PFSK-1 (cell line): ENCODE data around the gene H6PD.

Experiments
- REST ChIP-seq, 2 experiments: IDR thresholded peaks; 2 replicates each; pipeline versions ENCODE4 v1.6.1 to v1.8.0; 2011 to 2012; ENCODE audit warnings: low read depth in 2 of 2, low read length in 2 of 2, control low read depth in 1 of 2, inconsistent platforms in 1 of 2, mild to moderate bottlenecking in 1 of 2, moderate library complexity in 1 of 2; ENCODE audit not compliant: insufficient read depth in 1 of 2
- TAF1 ChIP-seq: IDR thresholded peaks from 2 replicates; pipeline ENCODE4 v1.6.1; 2012; ENCODE audit warnings: low read length, control low read depth, borderline replicate concordance; ENCODE audit not compliant: insufficient read depth

- no peak for TF ChIP-seq TAF1
- TF ChIP-seq REST (IDR thresholded peaks at IDR 0.05; ENCODE audit: insufficient read depth in 1 of 2, low read depth in 2 of 2, low read length in 2 of 2): no peak
These were observed 81.9 kb downstream of the H6PD start for GRCh38 chr1:9316512-9316911.
